ENCODE measurements around the gene UBE2I. TPM values are rescaled to one million over a fixed set of nuclear protein-coding genes. Genes with fewer than 3 reads are reported as not detected.

Gene UBE2I
- total and polyA plus RNA-seq, 2 of the 4 experiments (the other 2 are of a cell fraction) = 30.8 to 140 TPM

DNA sequence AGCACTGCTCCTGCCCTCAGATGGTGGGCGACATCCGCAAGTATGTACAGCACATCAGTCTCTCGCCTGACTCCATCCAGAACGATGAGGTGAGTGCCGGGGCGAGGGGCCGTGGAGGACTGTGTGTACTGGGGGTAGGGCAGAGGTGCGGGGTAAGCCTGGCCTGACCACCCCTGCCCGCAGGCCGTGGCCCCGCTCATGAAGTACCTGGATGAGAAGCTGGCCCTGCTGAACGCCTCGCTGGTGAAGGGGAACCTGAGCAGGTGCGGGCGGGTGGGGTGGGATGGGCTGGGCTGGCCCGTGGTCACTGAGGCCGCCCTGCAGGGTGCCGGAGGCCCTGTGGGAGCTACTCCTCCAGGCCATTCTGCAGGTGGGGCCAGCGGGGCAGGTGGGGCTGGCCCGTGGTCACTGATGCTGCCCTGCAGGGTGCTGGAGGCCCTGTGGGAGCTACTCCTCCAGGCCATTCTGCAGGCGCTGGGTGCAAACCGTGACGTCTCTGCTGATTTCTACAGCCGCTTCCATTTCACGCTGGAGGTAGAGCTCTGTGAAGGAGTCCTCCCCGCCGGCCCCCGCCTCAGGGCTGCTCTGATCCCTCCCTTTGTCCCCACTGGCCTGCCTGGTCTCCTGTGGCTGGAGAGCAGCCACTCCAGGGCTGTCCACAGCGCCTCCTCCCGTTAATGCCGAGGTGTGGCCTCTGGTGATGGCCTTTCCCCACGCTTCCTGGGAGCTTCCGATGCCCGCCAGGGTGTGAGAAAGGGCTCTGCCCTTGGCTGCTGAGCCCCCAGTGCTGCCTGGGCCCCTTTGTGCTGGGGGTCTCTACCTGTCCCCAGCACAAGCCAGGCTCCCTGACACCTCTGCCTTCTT lies 37.2 kb downstream of the UBE2I start:
- dilution Hi-C loops (cut with HindIII; ENCODE audit: low sequenced_read_pairs, unreplicated experiment) (no loop called here), in situ Hi-C loops (cut with MboI; ENCODE audit: low sequenced_read_pairs) (no loop called here), intact Hi-C loops (cut with micrococcal nuclease) (no loop called here)
- no peak overlapping the region for H2BK5ac ChIP-seq (ENCODE audit: low read depth, low read length, poor library complexity, severe bottlenecking)
- ATAC-seq (ENCODE audit: low read depth) (no peak), DNase-seq (no peak)
- ChIA-PET CTCF (no interaction called here), POLR2A (ENCODE audit: unreplicated experiment) (no interaction called here)
- no peak overlapping the region for H3K9ac ChIP-seq (ENCODE audit: low read depth, low read length)
- no peaks in the 10 kb centered on the region for H3K27me3 ChIP-seq (ENCODE audit: control insufficient read depth, insufficient read depth, low read length)
- H3K36me3 ChIP-seq (ENCODE audit: control insufficient read depth, insufficient read depth, low read length) = peaks cover 25% of the 10 kb centered on the region
- no peak overlapping the region for H2BK20ac ChIP-seq (ENCODE audit: low read depth, low read length)
- 77% methylated on average over 21 of the region's 34 CpGs; no CpG with 5 or more reads in 1 of the 2 experiments for WGBS, 2 experiments (ENCODE audit: extremely low coverage in 2 of 2, insufficient read length in 1 of 2)
- peaks cover 8% of the 10 kb centered on the region; the same call in 1 of the 2 replicates for H3K4me1 ChIP-seq (ENCODE audit: control insufficient read depth, insufficient read depth, low read length)
- H2AK5ac ChIP-seq (ENCODE audit: low read depth, low read length) = no peak overlapping the region
- no peaks in the 10 kb centered on the region for H3K9me1 ChIP-seq (ENCODE audit: insufficient read depth, low read length)
- no peak overlapping the region for H4K8ac ChIP-seq (ENCODE audit: low read depth in 2 of 2, low read length in 2 of 2)
- no peak overlapping the region for H3K14ac ChIP-seq (replicated peaks; ENCODE audit: low read depth, low read length)
- no peak overlapping the region for H3K23ac ChIP-seq (ENCODE audit: low read depth, low read length)
- no peak overlapping the region for H2BK120ac ChIP-seq (ENCODE audit: low read depth, low read length)
- no peak overlapping the region for H2AFZ ChIP-seq (replicated peaks; ENCODE audit: low read length, poor library complexity)
- H3K79me1 ChIP-seq (ENCODE audit: low read depth in 1 of 2, low read length in 2 of 2) = peaks cover 8 to 24% of the 10 kb centered on the region in 2 experiments; a peak in 3 of 4 replicates
- H4K91ac ChIP-seq (ENCODE audit: insufficient read depth, low read depth, low read length) = no peak overlapping the region
- no peak overlapping the region for H3K27ac ChIP-seq (ENCODE audit: insufficient read depth, low read length)
- H3K4me3 ChIP-seq (ENCODE audit: insufficient read depth, low read depth, low read length) = no peak overlapping the region
- no peak overlapping the region for H3K4ac ChIP-seq (ENCODE audit: low read depth, low read length)
- peak overlapping the region; percentile 42 for H2AK9ac ChIP-seq (replicated peaks; ENCODE audit: low read depth, low read length, poor library complexity)
- H2BK15ac ChIP-seq (ENCODE audit: low read depth, low read length) = no peak overlapping the region
- H3K56ac ChIP-seq (ENCODE audit: extremely low read depth, insufficient read depth, low read length) = no peak overlapping the region
- peaks cover 4% of the 10 kb centered on the region; the same call in 1 of the 2 replicates for H4K20me1 ChIP-seq (ENCODE audit: insufficient read depth, low read length)
- no peak overlapping the region for H4K5ac ChIP-seq (ENCODE audit: low read depth, low read length)
- BruUV-seq (replicated peaks) = no TSS peak
- no peaks in the 10 kb centered on the region for H3K9me3 ChIP-seq (ENCODE audit: control insufficient read depth, insufficient read depth, low read length)
- TF ChIP-seq, protein P1, sequence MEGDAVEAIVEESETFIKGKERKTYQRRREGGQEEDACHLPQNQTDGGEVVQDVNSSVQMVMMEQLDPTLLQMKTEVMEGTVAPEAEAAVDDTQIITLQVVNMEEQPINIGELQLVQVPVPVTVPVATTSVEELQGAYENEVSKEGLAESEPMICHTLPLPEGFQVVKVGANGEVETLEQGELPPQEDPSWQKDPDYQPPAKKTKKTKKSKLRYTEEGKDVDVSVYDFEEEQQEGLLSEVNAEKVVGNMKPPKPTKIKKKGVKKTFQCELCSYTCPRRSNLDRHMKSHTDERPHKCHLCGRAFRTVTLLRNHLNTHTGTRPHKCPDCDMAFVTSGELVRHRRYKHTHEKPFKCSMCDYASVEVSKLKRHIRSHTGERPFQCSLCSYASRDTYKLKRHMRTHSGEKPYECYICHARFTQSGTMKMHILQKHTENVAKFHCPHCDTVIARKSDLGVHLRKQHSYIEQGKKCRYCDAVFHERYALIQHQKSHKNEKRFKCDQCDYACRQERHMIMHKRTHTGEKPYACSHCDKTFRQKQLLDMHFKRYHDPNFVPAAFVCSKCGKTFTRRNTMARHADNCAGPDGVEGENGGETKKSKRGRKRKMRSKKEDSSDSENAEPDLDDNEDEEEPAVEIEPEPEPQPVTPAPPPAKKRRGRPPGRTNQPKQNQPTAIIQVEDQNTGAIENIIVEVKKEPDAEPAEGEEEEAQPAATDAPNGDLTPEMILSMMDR (conservative IDR thresholded peaks at IDR 0.05; ENCODE audit: low read depth, low read length) = 0 out of 2 replicates have a peak, but pooled peaks have one; percentile 12
- TF ChIP-seq, protein P2, sequence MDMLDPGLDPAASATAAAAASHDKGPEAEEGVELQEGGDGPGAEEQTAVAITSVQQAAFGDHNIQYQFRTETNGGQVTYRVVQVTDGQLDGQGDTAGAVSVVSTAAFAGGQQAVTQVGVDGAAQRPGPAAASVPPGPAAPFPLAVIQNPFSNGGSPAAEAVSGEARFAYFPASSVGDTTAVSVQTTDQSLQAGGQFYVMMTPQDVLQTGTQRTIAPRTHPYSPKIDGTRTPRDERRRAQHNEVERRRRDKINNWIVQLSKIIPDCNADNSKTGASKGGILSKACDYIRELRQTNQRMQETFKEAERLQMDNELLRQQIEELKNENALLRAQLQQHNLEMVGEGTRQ (IDR thresholded peaks at IDR 0.05; ENCODE audit: low read depth, low read length) = no peak
- no peak overlapping the region for H3K4me2 ChIP-seq (ENCODE audit: low read depth, low read length)
- no peak overlapping the region for H3K18ac ChIP-seq (ENCODE audit: low read depth, low read length)
